NT2/D1 (cell line): Measurements from ENCODE around the gene INCENP.

ENCODE experiments used
- SUZ12 ChIP-seq: IDR thresholded peaks from 2 replicates; pipeline ENCODE4 v1.6.1; 2011; ENCODE audit not compliant: insufficient read length, insufficient read depth; ENCODE audit errors: extremely low read depth
- YY1 ChIP-seq: IDR thresholded peaks from 2 replicates; pipeline ENCODE4 v1.6.1; 2011; ENCODE audit not compliant: insufficient read length, insufficient read depth
- ZNF274 ChIP-seq: IDR thresholded peaks from 2 replicates; pipeline ENCODE4 v1.6.1; 2011; ENCODE audit warnings: mild to moderate bottlenecking, low read depth, low read length

DNA sequence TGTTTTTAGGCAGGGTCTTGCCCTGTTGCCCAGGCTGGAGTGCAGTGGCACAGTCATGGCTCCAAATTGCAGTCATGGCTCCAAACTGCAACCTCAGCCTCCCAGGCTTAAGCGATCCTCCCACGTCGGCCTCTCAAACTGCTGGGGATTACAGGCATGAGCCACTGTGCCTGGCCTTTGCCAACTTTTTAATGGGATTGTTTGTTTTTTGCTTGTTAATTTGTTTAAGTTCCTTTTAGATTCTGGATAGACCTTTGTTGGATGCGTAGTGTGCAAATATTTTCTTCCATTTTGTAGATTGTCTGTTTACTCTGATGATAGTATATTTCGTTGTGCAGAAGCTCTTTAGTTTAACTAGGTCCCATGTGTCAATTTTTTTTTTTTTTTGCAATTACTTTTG, 56.2 kb downstream of the INCENP start:
- TF ChIP-seq ZNF274 (no peak), YY1 (no peak), SUZ12 (no peak)
